CD4-positive, alpha-beta T cell treated with Interleukin-2 at 100 ng/mL for 4 hours (primary cell): Measurements from ENCODE around the gene ANKRD29.
"Not testable (repeated sequence)": the region's sequence is repeated elsewhere in the genome, so short reads cannot be mapped to it uniquely, and the experiment has no call there.

ENCODE experiments used
- DNase-seq: peaks from one replicate; pipeline ENCODE4 v3.0.0-alpha.2; 2020; ENCODE audit warnings: low spot score

The ANKRD29 gene

GRCh38 chr18:23557511-23557910 is 105.2 kb downstream of the ANKRD29 start:
- not testable (repeated sequence) for DNase-seq

DNA sequence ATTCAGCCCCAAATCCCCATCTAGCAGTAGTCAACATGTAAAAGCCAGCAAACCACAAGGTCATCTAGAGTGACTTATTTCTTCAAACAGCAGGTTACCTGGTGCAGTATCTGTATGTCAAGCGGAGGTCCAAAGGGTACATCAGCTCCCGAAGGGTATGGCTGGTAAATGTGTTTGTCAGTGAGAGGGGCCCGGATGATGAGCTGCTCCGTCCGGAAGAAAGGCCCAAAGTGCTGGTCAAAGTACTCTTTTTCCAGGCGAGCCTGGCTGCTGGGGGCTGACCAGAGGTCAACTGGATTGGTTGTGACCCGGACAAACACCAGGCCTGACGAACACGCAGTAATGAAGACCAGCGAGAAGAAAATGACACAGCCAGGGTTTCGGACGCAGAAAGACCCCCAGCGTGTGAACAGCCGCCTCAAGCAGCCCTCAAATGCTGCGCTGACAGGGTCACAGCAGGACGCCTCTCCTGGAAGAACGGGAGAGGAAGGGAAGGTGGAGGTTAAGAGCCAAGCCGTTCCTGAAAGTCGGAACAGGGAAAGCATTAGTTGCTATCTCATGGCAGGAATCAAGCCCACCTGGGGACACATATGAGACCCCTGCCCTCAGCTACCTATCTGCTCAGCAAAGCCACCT is 106.4 kb downstream of the ANKRD29 start:
- no peak for DNase-seq

GRCh38 chr18:23553887-23554286 is 108.8 kb downstream of the ANKRD29 start:
- DNase-seq, result no peak

GRCh38 chr18:23552505-23552904 is 110.2 kb downstream of the ANKRD29 start:
- no peak for DNase-seq

DNA sequence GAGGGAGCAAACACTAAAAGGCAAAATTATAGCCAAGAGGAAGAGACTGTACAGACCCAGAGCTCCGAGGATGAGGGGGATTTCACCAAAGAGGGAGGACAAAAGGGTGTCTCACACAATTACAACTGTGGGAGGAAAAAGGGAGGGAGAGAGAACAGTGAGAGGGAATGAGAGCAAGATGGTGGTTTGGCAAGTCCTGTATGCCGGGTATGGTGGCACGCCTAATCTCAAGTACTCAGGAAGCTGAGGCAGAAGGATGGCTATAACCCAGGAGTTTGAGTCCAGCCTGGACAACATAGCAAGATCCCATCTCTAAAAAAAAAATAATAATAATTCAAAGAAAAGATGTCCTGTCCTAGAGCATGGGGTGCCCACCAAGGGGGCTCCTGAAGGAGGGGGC is 110.7 kb downstream of the ANKRD29 start:
- DNase-seq, result no peak

GRCh38 chr18:23550898-23551297 is 111.8 kb downstream of the ANKRD29 start:
- DNase-seq, result no peak
